IMR-90 (cell line): ENCODE measurements around the gene TCEAL1.

Source experiments
- CEBPB ChIP-seq: IDR thresholded peaks from 2 replicates; pipeline ENCODE4 v1.6.1; 2012; ENCODE audit warnings: low read depth, low read length, improper control_type of control experiment
- CHD1 ChIP-seq: IDR thresholded peaks from 2 replicates; pipeline ENCODE4 v1.6.1; 2012; ENCODE audit warnings: low read depth, low read length, improper control_type of control experiment
- CTCF ChIP-seq: conservative IDR thresholded peaks from 2 replicates; pipeline ENCODE4 v1.5.1; 2012; ENCODE audit warnings: mild to moderate bottlenecking, low read depth, low read length, improper control_type of control experiment
- ELK1 ChIP-seq: fragments of 150-350 bp; IDR thresholded peaks from 2 replicates; pipeline ENCODE4 v1.6.1; 2016; ENCODE audit warnings: low read depth, mild to moderate bottlenecking, low read length, moderate library complexity, borderline replicate concordance
- FOS ChIP-seq: fragments of 150-350 bp; IDR thresholded peaks from 2 replicates; pipeline ENCODE4 v1.6.1; 2016; ENCODE audit warnings: low read depth, low read length
- MAFK ChIP-seq: IDR thresholded peaks from 2 replicates; pipeline ENCODE4 v1.6.1; 2012; ENCODE audit warnings: low read depth, low read length, improper control_type of control experiment
- MAZ ChIP-seq: IDR thresholded peaks from 2 replicates; pipeline ENCODE4 v1.6.1; 2012; ENCODE audit warnings: low read depth, mild to moderate bottlenecking, low read length, improper control_type of control experiment, moderate library complexity, borderline replicate concordance
- MXI1 ChIP-seq: IDR thresholded peaks from 2 replicates; pipeline ENCODE4 v1.6.1; 2012; ENCODE audit warnings: low read depth, mild to moderate bottlenecking, low read length, moderate library complexity, borderline replicate concordance
- POLR2A ChIP-seq: IDR thresholded peaks from 2 replicates; pipeline ENCODE4 v1.6.1; 2012; ENCODE audit warnings: mild to moderate bottlenecking, low read depth, low read length
- RAD21 ChIP-seq: IDR thresholded peaks from 2 replicates; pipeline ENCODE4 v1.6.1; 2012; ENCODE audit warnings: low read length, improper control_type of control experiment
- RCOR1 ChIP-seq: IDR thresholded peaks from 2 replicates; pipeline ENCODE4 v1.6.1; 2012; ENCODE audit warnings: mild to moderate bottlenecking, low read length, improper control_type of control experiment; ENCODE audit not compliant: insufficient replicate concordance
- SMC3 ChIP-seq: fragments of 150-350 bp; IDR thresholded peaks from 2 replicates; pipeline ENCODE4 v1.6.1; 2016; ENCODE audit warnings: low read depth, mild to moderate bottlenecking, antibody characterized with exemption, low read length, moderate library complexity
- USF2 ChIP-seq: fragments of 150-350 bp; IDR thresholded peaks from 2 replicates; pipeline ENCODE4 v1.6.1; 2017; ENCODE audit warnings: mild to moderate bottlenecking, antibody characterized with exemption, low read length, low read depth

- TF ChIP-seq CTCF, result no peak
- TF ChIP-seq POLR2A, result no peak
- no peak for TF ChIP-seq MAZ
- TF ChIP-seq RAD21, result no peak
- TF ChIP-seq USF2, result no peak
- TF ChIP-seq CEBPB, result no peak
- TF ChIP-seq SMC3, result no peak
- no peak for TF ChIP-seq MAFK
- TF ChIP-seq CHD1, result no peak
- no peak for TF ChIP-seq ELK1
- TF ChIP-seq RCOR1, result no peak
- TF ChIP-seq FOS, result no peak
- no peak for TF ChIP-seq MXI1
These were observed 30.1 kb downstream of the TCEAL1 start for GRCh38 chrX:103658681-103659433.
